Right lobe of liver (tissue), 4 donors: ENCODE measurements around the gene CLSTN2.

Experiments
- POLR2A ChIP-seq: fragments of 450-650 bp; IDR thresholded peaks from one replicate; pipeline ENCODE4 v1.6.1; 2017; ENCODE audit warnings: antibody characterized with exemption, mild to moderate bottlenecking
- TF ChIP-seq, protein P1 (sequence below), 4 donors: fragments of 200-600 bp in 3 of 4; fragments of 450-650 bp in 1 of 4; IDR thresholded peaks; one replicate each; pipeline versions ENCODE4 v1.5.1 to v1.8.0; 2016 to 2022; ENCODE audit warnings: antibody characterized with exemption in 4 of 4, mild to moderate bottlenecking in 2 of 4
- donor health status: DM: no; HTN: no; CAD: no.
- donor health status: DM: no; HTN: no; CAD: no.
- donor health status: DM: no; HTN: yes; CAD: no.

DNA sequence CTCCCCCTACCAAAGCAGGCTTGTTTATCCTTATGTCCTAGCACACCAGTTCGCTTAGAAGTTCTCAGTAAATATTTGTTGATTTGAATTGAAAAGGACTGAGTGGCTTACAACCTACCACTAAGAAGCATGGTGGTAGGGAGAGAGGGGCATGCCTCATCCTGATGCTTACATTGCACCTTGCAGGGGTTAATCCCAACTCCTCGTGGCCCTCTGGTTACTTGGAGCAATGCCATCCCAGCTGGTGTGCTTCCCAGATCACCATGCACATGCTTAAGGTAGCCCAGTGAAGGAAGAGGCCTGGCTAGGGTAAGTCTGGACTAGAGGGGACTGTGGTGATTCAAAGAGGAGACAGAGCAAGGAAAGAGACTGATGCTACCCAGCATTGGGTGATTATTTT is 253.3 kb downstream of the CLSTN2 start:
- TF ChIP-seq, protein P1, sequence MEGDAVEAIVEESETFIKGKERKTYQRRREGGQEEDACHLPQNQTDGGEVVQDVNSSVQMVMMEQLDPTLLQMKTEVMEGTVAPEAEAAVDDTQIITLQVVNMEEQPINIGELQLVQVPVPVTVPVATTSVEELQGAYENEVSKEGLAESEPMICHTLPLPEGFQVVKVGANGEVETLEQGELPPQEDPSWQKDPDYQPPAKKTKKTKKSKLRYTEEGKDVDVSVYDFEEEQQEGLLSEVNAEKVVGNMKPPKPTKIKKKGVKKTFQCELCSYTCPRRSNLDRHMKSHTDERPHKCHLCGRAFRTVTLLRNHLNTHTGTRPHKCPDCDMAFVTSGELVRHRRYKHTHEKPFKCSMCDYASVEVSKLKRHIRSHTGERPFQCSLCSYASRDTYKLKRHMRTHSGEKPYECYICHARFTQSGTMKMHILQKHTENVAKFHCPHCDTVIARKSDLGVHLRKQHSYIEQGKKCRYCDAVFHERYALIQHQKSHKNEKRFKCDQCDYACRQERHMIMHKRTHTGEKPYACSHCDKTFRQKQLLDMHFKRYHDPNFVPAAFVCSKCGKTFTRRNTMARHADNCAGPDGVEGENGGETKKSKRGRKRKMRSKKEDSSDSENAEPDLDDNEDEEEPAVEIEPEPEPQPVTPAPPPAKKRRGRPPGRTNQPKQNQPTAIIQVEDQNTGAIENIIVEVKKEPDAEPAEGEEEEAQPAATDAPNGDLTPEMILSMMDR (IDR thresholded peaks at IDR 0.05), result no peak
- no peak for TF ChIP-seq POLR2A
